ENCODE data around the gene SYMPK.

Gene SYMPK

DNA sequence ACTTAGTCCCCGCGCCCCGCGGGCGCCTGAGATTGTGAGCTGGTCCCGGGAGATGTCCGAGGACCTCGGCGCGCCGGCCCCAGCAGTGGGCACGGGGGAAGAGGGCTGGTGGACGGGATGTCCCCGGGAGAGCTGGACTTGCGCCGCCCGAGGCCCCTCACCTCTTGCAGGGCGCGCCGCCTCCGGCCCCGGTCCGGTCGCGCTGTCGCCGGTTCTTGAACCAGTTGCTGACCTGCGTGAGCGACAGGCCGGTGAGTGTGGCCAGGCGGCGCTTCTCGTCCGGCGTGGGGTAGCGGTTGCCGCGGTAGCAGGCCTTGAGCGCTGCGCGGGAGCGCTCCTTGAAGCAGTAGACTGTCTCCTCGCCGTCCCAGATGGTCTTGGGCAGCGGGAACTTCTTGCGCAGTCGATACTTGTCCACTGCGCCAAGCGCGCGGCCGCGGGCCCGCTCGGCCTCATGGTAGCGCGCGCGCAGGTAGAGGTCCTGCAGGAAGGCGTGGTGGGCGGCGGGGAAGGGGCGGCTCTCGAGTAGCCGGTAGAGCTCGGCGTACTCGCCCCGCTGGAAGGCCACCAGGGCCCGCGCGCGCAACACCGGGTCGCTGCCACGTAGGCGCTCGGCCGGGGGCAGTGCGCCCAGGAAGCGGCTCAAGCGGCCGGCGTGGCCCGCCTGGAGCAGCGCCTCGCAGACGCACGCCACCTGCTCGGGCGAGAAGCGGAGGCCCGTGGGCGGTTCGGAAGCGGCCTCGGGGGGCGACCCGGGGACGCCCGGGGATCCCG lies 94.9 kb downstream of the SYMPK start (continued):
- TF ChIP-seq, protein P1, sequence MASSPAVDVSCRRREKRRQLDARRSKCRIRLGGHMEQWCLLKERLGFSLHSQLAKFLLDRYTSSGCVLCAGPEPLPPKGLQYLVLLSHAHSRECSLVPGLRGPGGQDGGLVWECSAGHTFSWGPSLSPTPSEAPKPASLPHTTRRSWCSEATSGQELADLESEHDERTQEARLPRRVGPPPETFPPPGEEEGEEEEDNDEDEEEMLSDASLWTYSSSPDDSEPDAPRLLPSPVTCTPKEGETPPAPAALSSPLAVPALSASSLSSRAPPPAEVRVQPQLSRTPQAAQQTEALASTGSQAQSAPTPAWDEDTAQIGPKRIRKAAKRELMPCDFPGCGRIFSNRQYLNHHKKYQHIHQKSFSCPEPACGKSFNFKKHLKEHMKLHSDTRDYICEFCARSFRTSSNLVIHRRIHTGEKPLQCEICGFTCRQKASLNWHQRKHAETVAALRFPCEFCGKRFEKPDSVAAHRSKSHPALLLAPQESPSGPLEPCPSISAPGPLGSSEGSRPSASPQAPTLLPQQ (tag by site-specific recombination; IDR thresholded peaks at IDR 0.05), result peak; percentile 34
- TF ChIP-seq ZNF514 (tag by site-specific recombination; IDR thresholded peaks at IDR 0.05) (no peak), ZNF121 (tag by site-specific recombination; IDR thresholded peaks at IDR 0.05) (no peak), ZNF645 (tag by site-specific recombination; IDR thresholded peaks at IDR 0.05) (no peak), TCF7L2 (IDR thresholded peaks at IDR 0.05; ENCODE audit: borderline replicate concordance, low read depth, low read length) (no peak), ZEB2 (tag by site-specific recombination; IDR thresholded peaks at IDR 0.05) (peak; percentile 12), CTCF (tag by site-specific recombination; IDR thresholded peaks at IDR 0.05) (peak; percentile 25; the same call in 1 of the 2 replicates), ZBTB17 (tag by site-specific recombination; IDR thresholded peaks at IDR 0.05) (peak; percentile 47), ZXDB (tag by site-specific recombination; IDR thresholded peaks at IDR 0.05) (peak; percentile 15; the same call in 1 of the 2 replicates), SCRT1 (tag by site-specific recombination; IDR thresholded peaks at IDR 0.05; ENCODE audit: borderline replicate concordance) (no peak), ZNF777 (tag by site-specific recombination; IDR thresholded peaks at IDR 0.05; ENCODE audit: borderline replicate concordance) (0 out of 2 replicates have a peak, but pooled peaks have one; percentile 35), ZNF10 (tag by site-specific recombination; IDR thresholded peaks at IDR 0.05) (no peak), ZNF169 (tag by site-specific recombination; IDR thresholded peaks at IDR 0.05) (no peak), ZNF600 (tag by site-specific recombination; IDR thresholded peaks at IDR 0.05) (no peak), ZNF624 (tag by site-specific recombination; IDR thresholded peaks at IDR 0.05) (no peak), ZNF658 (tag by site-specific recombination; IDR thresholded peaks at IDR 0.05) (no peak), KLF9 (tag by site-specific recombination; IDR thresholded peaks at IDR 0.05; ENCODE audit: low read depth) (peak; percentile 75), ZNF664 (tag by site-specific recombination; IDR thresholded peaks at IDR 0.05) (no peak), KLF1 (tag by site-specific recombination; IDR thresholded peaks at IDR 0.05) (peak; percentile 28; the same call in 1 of the 2 replicates), MEIS1 (CRISPR knock-in tag; IDR thresholded peaks at IDR 0.05; ENCODE audit: borderline replicate concordance) (no peak), ZBTB8A (tag by site-specific recombination; IDR thresholded peaks at IDR 0.05) (peak; percentile 80), ZNF23 (tag by site-specific recombination; IDR thresholded peaks at IDR 0.05; ENCODE audit: borderline replicate concordance) (no peak), ZNF335 (tag by site-specific recombination; conservative IDR thresholded peaks at IDR 0.05) (peak; percentile 84), ZNF174 (tag by site-specific recombination; IDR thresholded peaks at IDR 0.05) (no peak), GLI4 (tag by site-specific recombination; IDR thresholded peaks at IDR 0.05) (0 out of 2 replicates have a peak, but pooled peaks have one; percentile 36), ZFP41 (tag by site-specific recombination; IDR thresholded peaks at IDR 0.05; ENCODE audit: borderline replicate concordance) (no peak), ZNF214 (tag by site-specific recombination; IDR thresholded peaks at IDR 0.05; ENCODE audit: borderline replicate concordance) (no peak), SP2 (tag by site-specific recombination; IDR thresholded peaks at IDR 0.05) (peak; percentile 35), YY1 (tag by site-specific recombination; IDR thresholded peaks at IDR 0.05) (no peak), ZNF48 (tag by site-specific recombination; IDR thresholded peaks at IDR 0.05) (no peak), ZFP37 (tag by site-specific recombination; IDR thresholded peaks at IDR 0.05) (peak; percentile 77; the same call in 1 of the 2 replicates), IKZF3 (tag by site-specific recombination; IDR thresholded peaks at IDR 0.05) (no peak), ZNF280D (tag by site-specific recombination; IDR thresholded peaks at IDR 0.05) (no peak)

All from HEK293 (cell line).